WTC11 (cell line): Measurements from ENCODE around the gene IDUA.

Source experiments
- MYBL2 ChIP-seq: sonication (generic); formaldehyde crosslinking; IDR thresholded peaks from 2 replicates; pipeline ENCODE4 v1.8.1; 2023; ENCODE audit warnings: mild to moderate bottlenecking, moderate library complexity, missing genetic modification reagents
- NR2C2 ChIP-seq: sonication (generic); formaldehyde crosslinking; IDR thresholded peaks from 2 replicates; pipeline ENCODE4 v1.8.0; 2022; ENCODE audit warnings: mild to moderate bottlenecking, missing genetic modification reagents

- TF ChIP-seq NR2C2 (CRISPR knock-in tag), result no peak
- TF ChIP-seq MYBL2 (CRISPR knock-in tag), result no peak
Observed at GRCh38 chr4:1002631-1003251, 15.9 kb downstream of the IDUA start.
